Measurements from ENCODE around the gene HMGXB4.
A peak's percentile ranks its signal among the peaks of the same experiment; 100 is the strongest.
"Not testable (repeated sequence)": the region's sequence is repeated elsewhere in the genome, so short reads cannot be mapped to it uniquely, and the experiment has no call there.

The HMGXB4 gene

GRCh38 chr22:35257321-35258190, at the start of gene HMGXB4:
HMGXB4 (plus strand) TSS chr22:35257493; CDS start chr22:35262391, 4,898 bp downstream.
- peak; percentile 88 for DNase-seq (ENCODE audit: low spot score)

- no peak for DNase-seq (ENCODE audit: low spot score)
Observed at GRCh38 chr22:35208003-35208402, 49.3 kb upstream of the HMGXB4 start.

- DNase-seq (ENCODE audit: low spot score) = no peak
Observed at GRCh38 chr22:35209203-35209602, 48.1 kb upstream of the HMGXB4 start.

GRCh38 chr22:35212009-35212408, 45.3 kb upstream of the HMGXB4 start:
- no peak for DNase-seq (ENCODE audit: low spot score)

GRCh38 chr22:35212996-35213395, 44.3 kb upstream of the HMGXB4 start:
- DNase-seq (ENCODE audit: low spot score) = no peak

GRCh38 chr22:35214968-35215367, 42.3 kb upstream of the HMGXB4 start:
- DNase-seq (ENCODE audit: low spot score) = no peak

- no peak for DNase-seq (ENCODE audit: low spot score)
Observed at GRCh38 chr22:35215993-35216392, 41.3 kb upstream of the HMGXB4 start.

GRCh38 chr22:35217527-35217926, 39.8 kb upstream of the HMGXB4 start:
- DNase-seq (ENCODE audit: low spot score) = no peak

- no peak for DNase-seq (ENCODE audit: low spot score)
Observed at GRCh38 chr22:35218079-35218478, 39.2 kb upstream of the HMGXB4 start.

GRCh38 chr22:35219012-35219411, 38.3 kb upstream of the HMGXB4 start:
- no peak for DNase-seq (ENCODE audit: low spot score)

- no peak for DNase-seq (ENCODE audit: low spot score)
Observed at GRCh38 chr22:35220221-35220620, 37.1 kb upstream of the HMGXB4 start.

GRCh38 chr22:35225010-35225409, 32.3 kb upstream of the HMGXB4 start:
- DNase-seq (ENCODE audit: low spot score) = no peak

- DNase-seq (ENCODE audit: low spot score) = no peak
Observed at GRCh38 chr22:35226958-35227647, 30.2 kb upstream of the HMGXB4 start.

- no peak for DNase-seq (ENCODE audit: low spot score)
Observed at GRCh38 chr22:35229865-35230264, 27.4 kb upstream of the HMGXB4 start.

GRCh38 chr22:35230417-35230816, 26.9 kb upstream of the HMGXB4 start:
- no peak for DNase-seq (ENCODE audit: low spot score)

- no peak for DNase-seq (ENCODE audit: low spot score)
Observed at GRCh38 chr22:35230839-35231584, 26.3 kb upstream of the HMGXB4 start.

- DNase-seq (ENCODE audit: low spot score) = peak; percentile 79
Observed at GRCh38 chr22:35231585-35232084, 25.7 kb upstream of the HMGXB4 start.

- not testable (repeated sequence) for DNase-seq (ENCODE audit: low spot score)
Observed at GRCh38 chr22:35238749-35239148, 18.5 kb upstream of the HMGXB4 start.

GRCh38 chr22:35244507-35244906, 12.8 kb upstream of the HMGXB4 start:
- not testable (repeated sequence) for DNase-seq (ENCODE audit: low spot score)

- no peak for DNase-seq (ENCODE audit: low spot score)
Observed at GRCh38 chr22:35250156-35250555, 7.1 kb upstream of the HMGXB4 start.

GRCh38 chr22:35253946-35254345, 3.3 kb upstream of the HMGXB4 start:
- DNase-seq (ENCODE audit: low spot score) = no peak

- no peak for DNase-seq (ENCODE audit: low spot score)
Observed at GRCh38 chr22:35257002-35257320, 332 bp upstream of the HMGXB4 start.
